Upper lobe of left lung (tissue), 4 donors: ENCODE measurements around the gene SLC26A8.

Source experiments
- POLR2A ChIP-seq, 4 donors: fragments of 450-650 bp; IDR thresholded peaks; one replicate each; pipeline ENCODE4 v1.5.1; 2016 to 2017; ENCODE audit warnings: antibody characterized with exemption in 4 of 4, mild to moderate bottlenecking in 2 of 4
- POLR2AphosphoS5 ChIP-seq, 2 donors: sonication (generic); formaldehyde crosslinking; IDR thresholded peaks; one replicate each; pipeline ENCODE4 v1.5.1; 2017; ENCODE audit warnings: antibody characterized with exemption in 2 of 2
- TF ChIP-seq, protein P1 (sequence below), 6 experiments: fragments of 450-650 bp in 4 of 6; fragments of 200-600 bp in 2 of 6; sonication (generic) in 2 of 6; IDR thresholded peaks; one replicate each; pipeline ENCODE4 v1.5.1; 2016 to 2019; ENCODE audit warnings: antibody characterized with exemption in 6 of 6

DNA sequence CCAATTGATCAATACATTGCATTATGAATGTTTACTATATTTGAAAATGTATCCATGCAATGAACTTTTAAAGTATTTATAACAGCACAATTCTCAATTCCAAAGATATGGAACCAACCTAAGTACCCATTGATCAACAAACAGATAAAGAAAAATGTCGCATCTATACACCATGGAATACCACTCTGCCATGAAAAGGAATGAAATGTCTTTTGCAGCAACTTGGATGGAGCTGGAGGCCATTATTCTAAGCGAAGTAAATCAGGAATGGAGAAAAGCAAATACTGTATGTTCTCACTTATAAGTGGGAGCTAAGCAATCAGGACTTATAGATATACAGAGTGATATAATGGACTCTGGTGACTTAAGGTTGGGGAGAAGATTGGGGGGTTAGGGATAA is 126.4 kb downstream of the SLC26A8 start:
- TF ChIP-seq POLR2A (IDR thresholded peaks at IDR 0.05) (no peak), POLR2AphosphoS5 (IDR thresholded peaks at IDR 0.05) (no peak)
- TF ChIP-seq, protein P1, sequence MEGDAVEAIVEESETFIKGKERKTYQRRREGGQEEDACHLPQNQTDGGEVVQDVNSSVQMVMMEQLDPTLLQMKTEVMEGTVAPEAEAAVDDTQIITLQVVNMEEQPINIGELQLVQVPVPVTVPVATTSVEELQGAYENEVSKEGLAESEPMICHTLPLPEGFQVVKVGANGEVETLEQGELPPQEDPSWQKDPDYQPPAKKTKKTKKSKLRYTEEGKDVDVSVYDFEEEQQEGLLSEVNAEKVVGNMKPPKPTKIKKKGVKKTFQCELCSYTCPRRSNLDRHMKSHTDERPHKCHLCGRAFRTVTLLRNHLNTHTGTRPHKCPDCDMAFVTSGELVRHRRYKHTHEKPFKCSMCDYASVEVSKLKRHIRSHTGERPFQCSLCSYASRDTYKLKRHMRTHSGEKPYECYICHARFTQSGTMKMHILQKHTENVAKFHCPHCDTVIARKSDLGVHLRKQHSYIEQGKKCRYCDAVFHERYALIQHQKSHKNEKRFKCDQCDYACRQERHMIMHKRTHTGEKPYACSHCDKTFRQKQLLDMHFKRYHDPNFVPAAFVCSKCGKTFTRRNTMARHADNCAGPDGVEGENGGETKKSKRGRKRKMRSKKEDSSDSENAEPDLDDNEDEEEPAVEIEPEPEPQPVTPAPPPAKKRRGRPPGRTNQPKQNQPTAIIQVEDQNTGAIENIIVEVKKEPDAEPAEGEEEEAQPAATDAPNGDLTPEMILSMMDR (IDR thresholded peaks at IDR 0.05): no peak
